ENCODE results near the gene C9orf153.
"Not testable (repeated sequence)": the region's sequence is repeated elsewhere in the genome, so short reads cannot be mapped to it uniquely, and the experiment has no call there.

C9orf153 gene

GRCh38 chr9:86262492-86262891 is 3.0 kb upstream of the C9orf153 start:
- no peak for DNase-seq

GRCh38 chr9:86257391-86257790 is 2.1 kb downstream of the C9orf153 start:
- no peak for DNase-seq

- DNase-seq: no peak
These were observed 2.8 kb downstream of the C9orf153 start for GRCh38 chr9:86256653-86257052.

- no peak for DNase-seq
These were observed 5.9 kb downstream of the C9orf153 start for GRCh38 chr9:86253577-86253976.

- DNase-seq: no peak
These were observed 6.6 kb downstream of the C9orf153 start for GRCh38 chr9:86252870-86253269.

- no peak for DNase-seq
These were observed 9.3 kb downstream of the C9orf153 start for GRCh38 chr9:86250123-86250522.

GRCh38 chr9:86248746-86249145 is 10.7 kb downstream of the C9orf153 start:
- DNase-seq: no peak

- no peak for DNase-seq
These were observed 12.7 kb downstream of the C9orf153 start for GRCh38 chr9:86246752-86247161.

GRCh38 chr9:86242071-86242470 is 17.4 kb downstream of the C9orf153 start:
- DNase-seq: no peak

- DNase-seq: no peak
These were observed 18.2 kb downstream of the C9orf153 start for GRCh38 chr9:86241216-86241615.

GRCh38 chr9:86238861-86239770 is 20.3 kb downstream of the C9orf153 start:
- no peak for DNase-seq

GRCh38 chr9:86230858-86231257 is 28.6 kb downstream of the C9orf153 start:
- DNase-seq: no peak

- no peak for DNase-seq
These were observed 36.8 kb downstream of the C9orf153 start for GRCh38 chr9:86222667-86223066.

GRCh38 chr9:86219606-86220005 is 39.9 kb downstream of the C9orf153 start:
- DNase-seq: no peak

GRCh38 chr9:86217076-86217755 is 42.2 kb downstream of the C9orf153 start:
- DNase-seq: no peak

- no peak for DNase-seq
These were observed 52.3 kb downstream of the C9orf153 start for GRCh38 chr9:86207193-86207592.

- DNase-seq: peak; percentile 3
These were observed 57.0 kb downstream of the C9orf153 start for GRCh38 chr9:86202338-86202882.

GRCh38 chr9:86201474-86202337 is 57.8 kb downstream of the C9orf153 start:
- DNase-seq: no peak

GRCh38 chr9:86200599-86201162 is 58.8 kb downstream of the C9orf153 start:
- no peak for DNase-seq

GRCh38 chr9:86193088-86193487 is 66.4 kb downstream of the C9orf153 start:
- no peak for DNase-seq

- not testable (repeated sequence) for DNase-seq
These were observed 68.8 kb downstream of the C9orf153 start for GRCh38 chr9:86190700-86191099.

- no peak for DNase-seq
These were observed 72.3 kb downstream of the C9orf153 start for GRCh38 chr9:86187121-86187520.

GRCh38 chr9:86186696-86187095 is 72.8 kb downstream of the C9orf153 start:
- no peak for DNase-seq
